SK-N-DZ (cell line): Measurements from ENCODE around the gene ARHGAP26.

Experiments
- DNase-seq: peaks from one replicate; pipeline ENCODE4 v3.0.0-alpha.2; 2015; ENCODE audit warnings: low spot score

Gene ARHGAP26

GRCh38 chr5:142872217-142872616, 102.0 kb downstream of the ARHGAP26 start:
- DNase-seq, result peak; percentile 89

GRCh38 chr5:142872795-142873194, 102.6 kb downstream of the ARHGAP26 start:
- no peak for DNase-seq

- DNase-seq, result no peak
Measured at GRCh38 chr5:142873831-142874230, 103.7 kb downstream of the ARHGAP26 start.

DNA sequence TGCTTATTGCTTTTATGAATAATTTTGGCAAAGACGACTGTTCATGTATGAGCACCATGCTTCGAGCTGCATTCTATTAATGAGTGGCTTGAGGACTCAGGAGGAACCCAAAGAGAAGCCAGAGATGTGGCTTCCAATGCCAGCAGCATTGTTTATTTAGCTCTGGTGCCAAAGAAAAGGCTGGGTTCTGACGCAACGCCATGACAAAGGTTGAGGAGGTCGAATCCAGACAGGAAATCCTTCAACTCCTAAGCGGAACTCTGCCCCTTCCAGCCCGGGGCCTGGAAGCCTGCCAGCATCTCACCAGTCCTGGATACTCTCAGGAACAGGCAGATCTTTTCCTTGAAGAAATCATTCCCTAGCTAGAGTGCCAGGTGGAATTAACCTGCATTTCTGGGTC, 104.4 kb downstream of the ARHGAP26 start:
- DNase-seq, result no peak

- no peak for DNase-seq
Measured at GRCh38 chr5:142875936-142876335, 105.8 kb downstream of the ARHGAP26 start.

GRCh38 chr5:142876817-142877216, 106.6 kb downstream of the ARHGAP26 start:
- DNase-seq, result no peak

GRCh38 chr5:142878111-142878510, 107.9 kb downstream of the ARHGAP26 start:
- DNase-seq, result no peak

DNA sequence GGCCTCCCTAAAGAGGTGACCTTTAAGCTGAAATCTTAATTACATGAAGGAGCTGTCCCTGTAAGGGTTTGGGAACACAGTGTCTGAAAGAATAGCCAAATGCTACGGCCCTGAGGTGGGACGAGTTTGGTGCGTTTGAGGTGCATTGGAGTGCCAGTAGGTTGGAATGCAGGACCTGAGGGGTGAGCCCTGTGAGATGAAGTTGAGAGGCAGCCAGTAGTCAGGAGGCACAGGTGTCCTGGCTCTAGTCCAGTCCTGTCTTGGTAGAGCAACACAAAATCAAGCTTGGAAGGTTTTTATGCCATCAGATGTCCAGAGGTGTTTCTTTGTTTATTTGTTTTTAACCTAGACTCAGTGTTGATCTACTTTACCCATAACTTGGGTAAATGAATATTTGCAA, 108.5 kb downstream of the ARHGAP26 start:
- DNase-seq, result no peak

DNA sequence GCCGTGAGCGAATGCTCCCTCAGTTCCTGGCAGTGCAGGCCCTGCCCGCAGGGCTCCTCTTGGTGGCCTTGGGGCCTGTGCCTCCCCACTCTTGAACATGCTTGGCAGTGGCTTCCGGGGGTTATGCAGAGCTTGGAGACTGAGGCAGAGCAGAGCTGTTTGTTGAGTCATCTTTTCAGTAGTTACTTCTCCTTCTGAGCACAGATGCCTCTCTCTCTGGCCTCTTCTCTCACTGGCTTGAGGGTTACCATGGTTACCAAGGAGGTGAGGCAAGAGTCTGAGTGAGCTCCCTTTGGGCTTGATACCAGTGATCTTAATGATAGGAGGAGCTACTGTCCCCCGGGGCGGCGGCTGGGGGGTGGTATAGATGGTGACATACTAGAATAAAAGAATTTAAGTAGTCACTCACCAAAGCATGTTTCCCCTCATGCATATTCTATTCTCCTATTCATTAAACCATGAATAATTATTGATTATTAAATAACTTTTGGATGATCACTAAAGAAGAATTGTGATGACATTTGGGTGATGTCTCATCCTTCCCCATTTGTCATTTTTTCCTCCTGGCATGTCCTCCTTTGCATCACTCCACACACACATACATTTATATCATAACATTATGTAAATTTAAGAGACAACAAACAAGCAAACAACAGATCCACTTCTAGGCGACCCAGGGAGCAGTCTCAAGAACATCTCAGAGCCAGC, 111.1 kb downstream of the ARHGAP26 start:
- DNase-seq, result no peak

DNA sequence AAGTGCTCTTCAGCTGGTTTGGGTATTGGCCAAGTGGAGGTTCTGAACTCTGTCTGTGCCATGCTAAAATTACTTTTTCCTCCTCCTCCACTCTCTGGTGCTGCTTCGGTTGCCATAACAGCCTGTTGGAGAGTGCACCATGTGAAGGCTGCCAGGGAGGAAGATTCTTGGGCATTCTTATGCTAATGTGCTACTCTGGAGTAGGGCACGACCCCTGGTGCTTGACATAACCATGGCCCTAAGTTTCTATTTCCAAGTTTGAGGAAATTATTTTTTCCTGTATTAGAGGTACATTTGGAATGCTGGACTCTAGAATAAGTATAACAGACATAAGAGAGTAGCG, 111.6 kb downstream of the ARHGAP26 start:
- no peak for DNase-seq

DNA sequence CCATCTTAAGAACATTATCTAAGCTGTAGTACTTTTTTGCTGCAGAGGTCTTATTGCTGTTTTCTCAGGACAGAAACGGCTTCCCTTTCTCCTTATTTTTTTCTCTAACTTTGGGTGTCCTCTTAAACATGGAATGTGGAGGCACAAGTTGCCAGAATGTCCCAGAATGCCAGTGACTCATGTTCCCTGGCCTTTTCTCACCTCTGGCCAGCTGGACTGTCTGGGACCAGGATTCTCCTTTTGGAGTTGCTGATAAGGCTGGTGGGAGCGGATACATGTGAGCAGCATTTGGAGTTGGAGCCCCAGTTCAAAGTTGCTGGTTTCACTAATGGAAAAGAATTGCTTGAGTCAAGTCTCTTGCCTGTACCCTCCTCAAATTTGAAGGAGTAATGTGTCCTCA, 112.8 kb downstream of the ARHGAP26 start:
- DNase-seq, result no peak

GRCh38 chr5:142883438-142883837, 113.3 kb downstream of the ARHGAP26 start:
- DNase-seq, result no peak

- no peak for DNase-seq
Measured at GRCh38 chr5:142884029-142884428, 113.9 kb downstream of the ARHGAP26 start.

GRCh38 chr5:142886211-142886610, 116.0 kb downstream of the ARHGAP26 start:
- DNase-seq, result no peak

DNA sequence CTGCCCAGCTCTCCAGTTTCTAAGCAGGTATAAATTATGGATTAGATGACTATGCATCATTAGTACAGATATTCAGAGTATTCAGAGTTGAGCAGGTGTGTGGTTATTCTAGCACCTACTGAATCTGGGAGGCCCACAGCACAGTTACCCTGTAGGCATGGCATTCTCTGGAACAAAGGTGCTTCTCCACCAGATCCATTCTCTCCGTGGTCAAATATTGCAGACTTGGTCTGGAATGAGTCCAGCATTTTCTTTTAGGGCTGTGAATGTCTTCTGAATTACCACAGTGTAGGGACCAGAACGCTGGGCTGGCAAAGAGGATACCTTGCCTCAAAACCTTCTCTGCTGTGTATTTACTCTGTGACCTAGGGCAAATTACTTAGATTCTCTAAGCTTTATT, 116.8 kb downstream of the ARHGAP26 start:
- no peak for DNase-seq

DNA sequence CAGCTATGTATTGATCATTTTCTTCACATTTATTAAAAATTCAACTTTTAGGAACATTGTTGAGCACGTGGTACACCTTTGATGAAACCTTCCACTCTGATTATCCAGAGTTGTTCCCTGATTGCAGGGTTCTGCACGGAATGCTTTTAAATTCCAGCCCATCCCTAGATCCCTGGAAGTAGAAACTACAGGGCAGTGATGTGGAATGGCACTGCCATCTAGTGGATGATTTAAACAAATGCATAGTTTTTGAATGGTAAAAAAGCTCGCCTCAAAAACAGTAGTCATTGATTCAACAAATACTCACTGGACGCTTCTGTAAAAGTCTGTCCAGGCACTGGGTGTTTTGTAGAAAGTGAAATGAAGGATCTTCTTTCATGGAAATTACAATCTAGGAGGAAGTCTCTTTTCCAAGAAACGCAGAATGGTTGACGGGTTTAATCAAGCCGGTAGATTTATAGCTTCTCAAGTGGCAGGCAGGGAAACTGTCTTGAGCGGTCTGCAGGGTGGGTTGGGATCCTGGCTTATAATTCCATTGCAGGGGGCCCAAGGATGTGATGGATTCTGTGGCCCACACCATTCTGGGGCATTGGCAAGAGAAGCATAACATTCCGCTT, 118.4 kb downstream of the ARHGAP26 start:
- peak; percentile 60 for DNase-seq

DNA sequence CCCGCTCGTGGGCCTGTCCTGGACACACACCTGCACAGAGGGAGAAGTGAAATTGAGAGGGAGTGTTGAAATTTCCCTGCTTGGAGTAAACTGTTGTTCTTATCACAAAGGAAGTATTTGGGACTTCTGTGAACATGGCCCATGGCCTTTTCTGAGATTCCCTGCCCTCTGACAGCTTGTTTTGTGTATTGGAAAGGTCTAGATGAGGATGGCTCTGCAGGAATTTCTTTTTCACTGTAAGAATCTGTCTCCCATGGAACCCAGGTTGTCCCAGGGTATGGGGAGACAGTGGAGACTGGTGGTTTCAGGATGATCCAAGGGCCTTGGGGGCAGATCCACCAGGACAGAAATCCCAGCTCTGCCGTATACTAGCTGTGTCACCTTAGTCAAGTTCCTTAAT, 121.8 kb downstream of the ARHGAP26 start:
- no peak for DNase-seq

DNA sequence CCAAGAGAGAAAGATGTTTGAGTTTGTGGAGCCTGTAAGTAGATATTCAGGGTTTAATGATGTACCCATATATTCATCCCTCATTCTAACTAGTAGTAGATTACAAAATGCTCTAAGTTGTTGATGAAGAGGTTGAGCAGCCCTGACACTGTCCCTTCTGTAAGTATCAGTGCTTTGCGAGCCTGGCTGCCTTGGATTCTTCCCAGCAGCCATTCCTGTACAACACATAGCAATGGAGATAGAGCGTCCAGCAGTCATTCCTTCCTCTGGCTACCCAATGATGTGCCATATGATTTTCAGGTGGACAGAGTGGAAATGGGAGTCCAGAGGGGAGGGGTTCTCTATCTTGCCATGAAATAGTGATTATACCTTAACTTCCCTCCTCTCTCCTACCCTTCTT, 124.1 kb downstream of the ARHGAP26 start:
- no peak for DNase-seq

DNA sequence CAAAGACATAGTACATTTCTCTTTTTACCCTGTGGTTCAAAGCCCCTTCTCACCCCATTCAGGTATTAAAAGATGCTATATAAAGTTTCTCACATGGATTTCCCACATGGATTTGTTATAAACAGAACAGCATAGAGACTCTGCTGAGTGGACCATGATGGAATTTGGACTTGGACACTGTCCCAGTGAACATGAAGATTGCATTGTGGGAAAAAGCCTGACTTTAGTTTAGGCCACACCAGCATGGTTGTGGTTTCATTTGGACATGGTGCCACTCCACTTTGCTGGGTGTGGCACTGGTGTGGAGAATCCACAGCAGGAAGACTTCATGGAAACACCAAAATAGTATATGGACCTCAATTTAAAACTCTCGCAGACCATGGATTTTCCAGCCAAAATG, 124.6 kb downstream of the ARHGAP26 start:
- no peak for DNase-seq

- no peak for DNase-seq
Measured at GRCh38 chr5:142896325-142897007, 126.3 kb downstream of the ARHGAP26 start.

DNA sequence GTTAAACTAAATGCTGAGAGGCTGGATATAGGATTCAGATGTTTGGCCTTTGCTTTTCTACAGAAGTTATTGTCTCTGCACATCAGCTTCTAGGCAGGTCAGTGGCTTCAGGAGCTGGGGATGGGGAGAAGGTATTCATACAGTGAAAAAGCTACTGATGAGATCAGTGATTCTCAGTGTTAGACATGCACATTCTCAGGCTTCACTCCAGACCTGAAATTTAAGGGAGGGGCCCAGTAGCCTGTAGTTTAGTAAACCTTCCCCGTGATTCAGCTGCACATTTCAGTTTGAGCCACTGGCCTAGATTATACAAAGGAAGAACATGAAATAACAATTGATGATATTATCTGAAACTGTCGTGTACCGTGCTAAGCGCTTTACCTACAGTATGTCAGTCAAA, 127.2 kb downstream of the ARHGAP26 start:
- DNase-seq, result no peak

- DNase-seq, result no peak
Measured at GRCh38 chr5:142900927-142901326, 130.8 kb downstream of the ARHGAP26 start.
